Heart right ventricle (tissue), 16 donors: ENCODE results near the gene S100A8. TPM values are rescaled to one million over a fixed set of nuclear protein-coding genes. Genes with fewer than 3 reads are reported as not detected.
A peak's percentile ranks its signal among the peaks of the same experiment; 100 is the strongest.

ENCODE experiments used
- ATAC-seq, 8 donors: fragments of 200-7000 bp; cut with Tn5 transposase; one replicate each; pipeline ENCODE4 v1.9.1; 2020; ENCODE audit warnings: mild to moderate bottlenecking in 8 of 8, moderate library complexity in 8 of 8, moderate number of reproducible peaks in 1 of 8
- DNase-seq, 2 donors: peaks; one replicate each; pipeline ENCODE4 v3.0.0-alpha.2; 2020
- H3K27ac ChIP-seq, 10 donors: fragments of 200-600 bp; sonication (generic) in 2 of 10; one replicate each; pipeline versions ENCODE4 v1.5.0 to v1.8.0; 2020 to 2022; ENCODE audit warnings: mild to moderate bottlenecking in 3 of 10
- H3K27me3 ChIP-seq, 7 donors: fragments of 200-600 bp; one replicate each; pipeline ENCODE4 v1.8.0; 2021 to 2022; ENCODE audit warnings: mild to moderate bottlenecking in 2 of 7
- H3K36me3 ChIP-seq, 9 donors: fragments of 200-600 bp; sonication (generic) in 1 of 9; one replicate each; pipeline versions ENCODE4 v1.5.0 to v1.8.0; 2020 to 2022; ENCODE audit warnings: mild to moderate bottlenecking in 2 of 9
- H3K4me1 ChIP-seq, 9 donors: fragments of 200-600 bp; sonication (generic) in 1 of 9; one replicate each; pipeline versions ENCODE4 v1.5.0 to v1.8.0; 2020 to 2022; ENCODE audit warnings: mild to moderate bottlenecking in 4 of 9
- H3K4me3 ChIP-seq, 10 donors: fragments of 200-600 bp; sonication (generic) in 2 of 10; one replicate each; pipeline versions ENCODE4 v1.5.0 to v1.8.0; 2020 to 2022; ENCODE audit warnings: mild to moderate bottlenecking in 7 of 10, moderate library complexity in 2 of 10
- H3K9me3 ChIP-seq, 11 donors: fragments of 200-600 bp in 10 of 11; sonication (generic) in 2 of 11; one replicate each; pipeline versions ENCODE4 v1.5.0 to v1.8.0; 2013 to 2022; ENCODE audit warnings: mild to moderate bottlenecking in 2 of 11, control low read depth in 1 of 11, moderate library complexity in 1 of 11
- WGBS, 2 donors: extraction: QIAGEN DNeasy Blood & Tissue Kit; methylation state at CpG; one replicate each; pipeline ENCODE4 v1.1.7; 2013; ENCODE audit warnings: inconsistent platforms in 1 of 2; 5-methylcytosine and 5-hydroxymethylcytosine counted together
- intact Hi-C, 10 donors: fragments of 100-400 bp; cut with DNase I; formaldehyde crosslinking; loops; one replicate each; pipeline versions ENCODE4 v1.11.1 to v1.14.2; 2022
- polyA plus RNA-seq, 2 donors: library from polyadenylated mRNA; stranded (reverse); fragments of 200-250 nt; gene quantifications; one replicate each; pipeline ENCODE4 v1.2.3, GENCODE V29; 2013
- total RNA-seq, 10 donors: library from RNA; stranded (reverse); fragmentation: NEBNext Ultra II Directional in 3 of 10; extraction: Animal tissue kit (Norgen Biotek cat#: 25700) in 3 of 10; gene quantifications; one replicate each; pipeline versions ENCODE4 v1.2.1 to v1.2.4, GENCODE V29; 2021 to 2023
- TF ChIP-seq, protein P1 (sequence below), 9 donors: fragments of 200-600 bp; sonication (generic) in 2 of 9; IDR thresholded peaks; one replicate each; pipeline versions ENCODE4 v1.5.0 to v1.8.0; 2021 to 2022; ENCODE audit warnings: antibody characterized with exemption in 9 of 9, mild to moderate bottlenecking in 5 of 9, moderate library complexity in 1 of 9
- donor health status: Arrhythmogenic right ventricular cardiomyopathy.
- donor health status: ischemic (EF 13 %, LVEDD 7.1; RV severe dilation, severe dysfunction).
- donor health status: healthy with polysubstance abuse.
- donor health status: DM: no; HTN: yes; CAD: no.
- donor health status: DM: no; HTN: no; CAD: no.
- donor health status: ischemic (EF 25% LVEDD 6.9; RV normal size, moderate dysfunction).
- donor health status: ischemic (EF 25% LVEDD 5.7; RV mildly dilated, moderate dysfunction).
- donor health status: healthy.
- donor health status: DM: yes; HTN: yes; CAD: no.
- donor health status: Ischemic cardiomyopathy.
- donor health status: ischemic (EF 35%, LVEDD 5.7; RV mildly dilated, moderate dysfunction).
- donor health status: nonischemic (EF 11% LVEDD 7.7; RV severe dilation, severe dysfunction).
- donor health status: DM: yes; HTN: yes; CAD: no.
- donor health status: PGD.
- donor health status: ischemic (EF 29% LVEDD 5.4; RV normal size, mild dysfunction).
- donor health status: nonischemic (EF 23%, LVEDD 6.1; RV moderate dilation, normal function).

Gene S100A8
- total and polyA plus RNA-seq, 12 donors, result 6.2 to 105 (median 45.4) TPM

DNA sequence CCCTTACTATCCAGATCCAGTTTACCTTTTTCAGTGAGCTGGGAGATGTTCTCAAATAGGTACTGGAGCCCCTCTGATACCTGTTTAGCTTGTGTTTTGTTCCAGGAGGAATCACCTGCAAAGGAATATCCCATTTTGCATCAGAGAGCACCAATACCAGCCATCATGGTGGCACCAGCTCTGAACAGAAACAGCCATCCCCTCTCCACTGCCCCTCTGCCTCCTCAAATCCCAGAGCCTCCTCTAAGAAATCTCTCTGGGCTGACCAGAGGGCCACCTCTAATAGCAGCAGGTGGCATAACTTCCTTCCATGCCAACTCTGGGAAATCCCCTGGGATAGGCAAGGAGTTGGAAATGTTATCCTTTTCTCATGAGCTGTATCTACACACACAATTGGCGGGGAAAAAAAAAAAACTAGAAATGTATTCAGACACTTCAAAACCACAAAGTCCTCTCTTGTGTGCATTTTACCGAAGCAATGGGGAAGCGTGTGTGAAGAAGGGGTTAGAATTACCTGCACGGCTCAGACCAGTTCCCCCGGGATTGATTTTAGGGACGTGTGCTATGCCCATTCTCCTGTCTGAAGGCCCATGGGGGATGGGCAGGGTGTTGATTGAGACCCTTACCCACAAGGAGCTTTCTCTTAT is 44.7 kb downstream of the S100A8 start:
- DNase-seq, result no peak
- intact Hi-C loops, result no loop called here
- no peak overlapping the region for H3K27ac ChIP-seq
- H3K27me3 ChIP-seq, result peaks cover 0 to 55% (median 39%) of the 10 kb centered on the region in 7 donors
- no peaks in the 10 kb centered on the region for H3K9me3 ChIP-seq
- H3K4me3 ChIP-seq, result no peak overlapping the region
- 74 to 76% methylated on average over 6 of the region's 6 CpGs for WGBS, 2 donors
- TF ChIP-seq, protein P1, sequence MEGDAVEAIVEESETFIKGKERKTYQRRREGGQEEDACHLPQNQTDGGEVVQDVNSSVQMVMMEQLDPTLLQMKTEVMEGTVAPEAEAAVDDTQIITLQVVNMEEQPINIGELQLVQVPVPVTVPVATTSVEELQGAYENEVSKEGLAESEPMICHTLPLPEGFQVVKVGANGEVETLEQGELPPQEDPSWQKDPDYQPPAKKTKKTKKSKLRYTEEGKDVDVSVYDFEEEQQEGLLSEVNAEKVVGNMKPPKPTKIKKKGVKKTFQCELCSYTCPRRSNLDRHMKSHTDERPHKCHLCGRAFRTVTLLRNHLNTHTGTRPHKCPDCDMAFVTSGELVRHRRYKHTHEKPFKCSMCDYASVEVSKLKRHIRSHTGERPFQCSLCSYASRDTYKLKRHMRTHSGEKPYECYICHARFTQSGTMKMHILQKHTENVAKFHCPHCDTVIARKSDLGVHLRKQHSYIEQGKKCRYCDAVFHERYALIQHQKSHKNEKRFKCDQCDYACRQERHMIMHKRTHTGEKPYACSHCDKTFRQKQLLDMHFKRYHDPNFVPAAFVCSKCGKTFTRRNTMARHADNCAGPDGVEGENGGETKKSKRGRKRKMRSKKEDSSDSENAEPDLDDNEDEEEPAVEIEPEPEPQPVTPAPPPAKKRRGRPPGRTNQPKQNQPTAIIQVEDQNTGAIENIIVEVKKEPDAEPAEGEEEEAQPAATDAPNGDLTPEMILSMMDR (IDR thresholded peaks at IDR 0.05), result no peak
- H3K4me1 ChIP-seq, result peaks cover 0 to 17% (median 0%) of the 10 kb centered on the region in 9 donors
- ATAC-seq, result no peak
- no peaks in the 10 kb centered on the region for H3K36me3 ChIP-seq

DNA sequence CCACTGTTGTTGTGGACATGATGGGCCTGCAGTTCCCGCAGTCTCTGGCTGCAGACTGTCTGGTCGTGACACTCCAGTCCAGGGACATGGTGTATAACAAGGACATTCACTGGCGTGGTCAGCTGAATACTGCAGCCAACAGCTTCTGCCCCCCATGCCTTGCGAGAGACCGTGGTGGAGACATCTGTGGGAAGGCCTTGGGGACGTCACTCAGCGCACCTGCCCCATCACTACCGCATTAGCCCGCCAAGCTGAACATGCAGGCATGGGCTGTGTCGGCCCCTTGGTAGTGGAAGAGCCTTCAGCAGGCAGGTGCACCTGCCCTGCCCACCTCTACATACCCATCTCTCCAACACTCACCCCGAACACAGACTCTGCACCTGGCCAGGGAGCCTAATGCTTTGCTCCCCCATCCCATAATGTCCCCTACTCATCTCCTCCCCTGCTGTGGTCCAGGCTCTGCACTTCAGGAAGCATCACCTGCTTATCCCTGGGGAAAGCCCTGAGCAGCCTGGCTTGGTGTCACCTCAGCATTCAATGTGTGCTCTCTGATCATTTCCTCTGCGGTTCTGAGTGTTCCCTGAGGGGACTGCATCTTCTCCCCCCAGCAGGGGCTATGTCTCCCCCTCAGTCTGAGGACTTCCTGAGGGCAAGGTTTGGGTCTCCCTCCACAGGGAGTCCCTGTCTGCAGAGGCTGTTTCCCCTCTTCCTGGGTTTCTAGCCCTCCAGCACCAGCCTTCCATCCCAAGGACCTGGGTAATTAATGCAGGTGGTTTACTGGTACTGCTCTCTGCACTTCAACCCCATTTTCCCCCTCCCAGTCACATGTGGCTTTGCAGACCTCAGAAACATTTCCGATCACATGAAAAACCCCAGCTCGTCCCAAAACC is 45.4 kb downstream of the S100A8 start:
- Histone ChIP-seq H3K27me3 (peaks cover 0 to 49% (median 33%) of the 10 kb centered on the region in 7 donors), H3K4me1 (peaks cover 0 to 17% (median 0%) of the 10 kb centered on the region in 9 donors), H3K9me3 (no peaks in the 10 kb centered on the region), H3K36me3 (no peaks in the 10 kb centered on the region), H3K27ac (no peak overlapping the region), H3K4me3 (no peak overlapping the region)
- 85 to 87% methylated on average over 14 of the region's 14 CpGs for WGBS, 2 donors
- ATAC-seq (peak in 2 of 8 donors; percentile 16 to 43), DNase-seq (no peak)
- intact Hi-C loops, result no loop called here
- TF ChIP-seq, protein P1 (IDR thresholded peaks at IDR 0.05), result no peak

DNA sequence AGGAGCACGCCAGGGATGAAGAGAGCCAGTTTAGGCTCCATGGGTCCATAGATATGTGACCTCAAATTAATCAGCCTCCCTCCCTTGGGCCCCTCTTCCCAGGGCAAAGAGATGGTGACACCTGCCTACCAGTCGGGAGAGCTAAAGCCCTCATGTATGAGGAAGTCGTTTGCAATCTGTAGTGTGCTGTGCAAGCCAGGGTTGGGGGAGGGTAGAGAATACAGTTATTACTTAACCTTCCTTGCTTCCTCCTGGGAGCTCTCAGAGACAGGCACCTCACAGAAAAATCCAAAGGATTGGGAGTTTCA is 46.2 kb downstream of the S100A8 start:
- 52 to 68% methylated on average over 3 of the region's 3 CpGs for WGBS, 2 donors
- Histone ChIP-seq H3K4me1 (peaks cover 0 to 17% (median 0%) of the 10 kb centered on the region in 9 donors), H3K36me3 (no peaks in the 10 kb centered on the region), H3K9me3 (no peaks in the 10 kb centered on the region), H3K27me3 (peaks cover 0 to 50% (median 32%) of the 10 kb centered on the region in 7 donors), H3K4me3 (no peak overlapping the region), H3K27ac (no peak overlapping the region)
- TF ChIP-seq, protein P1 (IDR thresholded peaks at IDR 0.05), result no peak
- DNase-seq (no peak), ATAC-seq (no peak)
- intact Hi-C loops, result no loop called here

DNA sequence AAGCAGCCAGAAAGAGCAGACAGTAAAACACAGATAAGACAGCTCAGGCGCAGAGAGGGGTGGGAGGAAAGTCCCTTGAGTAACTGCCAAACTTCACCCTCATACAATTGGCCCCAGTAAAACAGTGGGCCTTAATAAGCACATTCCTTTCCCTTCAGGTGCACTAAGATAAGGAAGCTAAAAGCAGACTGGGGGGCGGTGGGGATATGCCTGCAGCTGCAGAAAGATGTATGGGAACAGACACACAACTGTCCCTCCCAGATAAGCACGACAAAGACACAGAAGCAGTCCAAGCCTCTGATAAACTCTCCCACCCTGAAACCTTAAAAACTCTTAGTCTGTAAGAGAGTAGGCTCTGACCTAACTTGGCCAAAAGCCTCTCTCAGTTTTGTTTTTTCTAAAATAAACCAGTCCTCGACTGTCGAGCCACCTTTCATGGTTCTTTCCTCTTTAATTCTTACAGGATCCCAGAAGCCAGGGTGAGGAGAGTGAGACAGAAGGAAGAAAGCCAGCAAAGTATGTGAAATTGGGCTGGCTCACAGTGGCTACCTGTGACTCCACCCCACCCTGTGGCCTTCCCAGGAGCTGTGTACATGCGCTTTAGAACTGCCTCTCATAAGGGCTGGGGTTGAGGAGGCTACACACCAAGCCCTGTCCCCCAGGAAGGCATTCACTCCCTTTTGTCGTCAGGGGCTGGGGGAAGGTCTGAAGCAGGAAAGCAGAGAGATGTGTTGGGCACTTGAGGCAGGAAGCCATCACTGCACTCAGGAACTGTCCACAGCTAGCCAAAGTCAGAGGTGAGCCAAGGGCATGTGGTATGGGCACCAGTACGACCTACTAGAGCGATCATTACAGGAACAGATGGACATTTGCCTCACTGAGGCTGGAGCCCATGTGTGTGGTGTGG is 46.8 kb downstream of the S100A8 start:
- 35 to 40% methylated on average over 9 of the region's 9 CpGs for WGBS, 2 donors
- TF ChIP-seq, protein P1 (IDR thresholded peaks at IDR 0.05), result no peak
- intact Hi-C loops, result no loop called here
- peaks cover 0 to 17% (median 0%) of the 10 kb centered on the region in 9 donors for H3K4me1 ChIP-seq
- ATAC-seq (no peak), DNase-seq (no peak)
- no peak overlapping the region for H3K27ac ChIP-seq
- peaks cover 0 to 49% (median 27%) of the 10 kb centered on the region in 7 donors for H3K27me3 ChIP-seq
- no peak overlapping the region for H3K4me3 ChIP-seq
- no peaks in the 10 kb centered on the region for H3K36me3 ChIP-seq
- H3K9me3 ChIP-seq, result no peaks in the 10 kb centered on the region
